ENCODE results near the gene ABL2.

ABL2 gene

DNA sequence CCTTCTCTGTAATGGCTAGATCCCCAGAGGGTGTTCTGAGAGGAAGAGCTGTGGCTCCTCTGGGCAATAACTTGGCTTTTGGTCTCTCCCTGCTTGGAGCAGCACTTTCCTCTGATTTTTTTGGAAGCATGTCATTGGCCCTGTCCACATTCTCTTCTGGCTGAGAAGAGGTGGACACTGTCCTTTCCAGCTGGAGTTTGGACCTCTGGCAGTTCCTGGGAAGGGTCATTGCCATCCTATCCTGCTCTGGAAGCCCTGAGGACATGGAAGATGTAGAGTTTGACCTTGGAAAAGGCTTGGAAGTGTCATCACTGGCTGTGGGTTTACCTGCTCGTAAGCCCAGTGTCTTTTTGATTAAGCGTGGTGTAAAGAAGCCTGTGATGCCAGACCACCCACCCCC lies 120.8 kb downstream of the ABL2 start:
- Histone ChIP-seq H3K9ac (ENCODE audit: low read length) (no peak overlapping the region), H3K4me1 (ENCODE audit: control insufficient read depth, insufficient read depth, low read depth, low read length) (peaks cover 2% of the 10 kb centered on the region), H2BK5ac (ENCODE audit: low read depth, low read length, poor library complexity, severe bottlenecking) (no peak overlapping the region), H3K4me3 (ENCODE audit: insufficient read depth in 1 of 2, low read depth in 1 of 2, low read length in 2 of 2) (no peak overlapping the region), H3K27me3 (ENCODE audit: control insufficient read depth in 1 of 2, insufficient read depth in 1 of 2, low read length in 2 of 2) (no peaks in the 10 kb centered on the region), H2BK15ac (ENCODE audit: low read depth, poor library complexity, severe bottlenecking) (no peak overlapping the region), H3K18ac (ENCODE audit: low read depth in 1 of 2, low read length in 2 of 2) (no peak overlapping the region), H3K4me2 (ENCODE audit: low read length, poor library complexity, severe bottlenecking) (no peak overlapping the region), H3K79me1 (replicated peaks; ENCODE audit: low read length, poor library complexity, severe bottlenecking) (peaks cover 41% of the 10 kb centered on the region), H3K4ac (ENCODE audit: low read depth in 1 of 2, low read length in 2 of 2) (no peak overlapping the region), H2BK120ac (ENCODE audit: low read depth, low read length) (no peak overlapping the region), H2AK5ac (ENCODE audit: low read length, severe bottlenecking) (no peak overlapping the region), H2AFZ (ENCODE audit: low read depth, low read length) (no peak overlapping the region), H3K9me3 (ENCODE audit: control insufficient read depth, low read length) (no peaks in the 10 kb centered on the region), H3K14ac (ENCODE audit: low read length in 2 of 2) (no peak overlapping the region), H4K91ac (ENCODE audit: low read length) (no peak overlapping the region), H4K8ac (ENCODE audit: low read length) (no peak overlapping the region), H3K23ac (ENCODE audit: low read length in 2 of 2) (no peak overlapping the region), H3K36me3 (ENCODE audit: control insufficient read depth in 1 of 2, insufficient read depth in 2 of 2, low read depth in 1 of 2, low read length in 2 of 2) (peaks cover 55 to 95% of the 10 kb centered on the region in 2 experiments), H2BK12ac (ENCODE audit: low read length in 2 of 2) (no peak overlapping the region), H3K27ac (ENCODE audit: low read length, poor library complexity, severe bottlenecking) (no peak overlapping the region)
- 100% methylated on average over 2 of the region's 2 CpGs for WGBS
- no peak for DNase-seq

DNA sequence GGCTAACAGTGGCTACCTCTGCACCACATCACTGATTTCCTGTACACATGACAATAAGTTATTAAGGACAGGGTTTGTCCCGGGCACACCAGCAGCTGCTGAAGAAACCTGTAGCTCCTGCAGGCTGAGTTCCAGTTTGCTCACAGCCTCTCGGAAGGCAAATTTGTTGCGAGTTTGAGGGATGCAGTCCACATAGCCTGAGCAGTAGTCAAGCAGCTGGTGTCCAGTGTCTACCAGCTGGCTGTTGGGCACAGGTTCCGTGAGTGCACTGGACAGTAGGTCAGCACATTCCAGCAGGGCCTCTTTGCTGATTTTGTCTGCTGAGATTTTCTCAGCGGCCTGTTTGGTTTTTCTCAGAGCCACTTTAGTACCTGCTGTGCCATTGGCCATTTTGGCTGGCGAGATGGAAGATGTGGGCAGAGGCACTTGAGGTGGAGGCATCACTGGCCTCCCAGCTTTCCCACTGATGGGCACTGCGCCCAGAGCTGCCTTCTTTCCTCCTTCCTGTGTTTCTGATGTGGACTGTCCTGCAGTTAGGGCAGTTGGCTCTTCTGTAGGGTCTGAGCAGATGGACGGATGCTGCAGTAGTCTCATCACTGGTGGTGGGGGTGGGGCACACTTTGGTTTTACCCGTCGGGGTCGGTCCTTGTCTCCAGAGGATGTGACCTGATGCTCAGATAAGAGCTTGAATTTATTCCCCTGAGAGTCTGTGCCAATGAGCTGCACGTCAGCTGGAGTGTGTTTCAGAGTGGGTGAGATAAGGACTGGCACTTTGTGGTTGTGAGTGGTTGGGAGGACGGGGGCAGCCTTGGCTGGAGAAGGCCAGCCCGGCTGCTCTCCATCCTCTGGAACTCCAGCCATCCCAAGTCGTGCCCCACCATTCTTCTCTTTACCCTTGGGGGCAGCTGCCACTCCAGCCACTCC lies 121.5 kb downstream of the ABL2 start:
- H4K8ac ChIP-seq (ENCODE audit: low read length) = peak overlapping the region; percentile 72
- no peak overlapping the region for H3K27ac ChIP-seq (ENCODE audit: low read length, poor library complexity, severe bottlenecking)
- no peak overlapping the region for H3K4me3 ChIP-seq (ENCODE audit: insufficient read depth in 1 of 2, low read depth in 1 of 2, low read length in 2 of 2)
- no peak overlapping the region for H2AFZ ChIP-seq (ENCODE audit: low read depth, low read length)
- peaks cover 53 to 97% of the 10 kb centered on the region in 2 experiments for H3K36me3 ChIP-seq (ENCODE audit: control insufficient read depth in 1 of 2, insufficient read depth in 2 of 2, low read depth in 1 of 2, low read length in 2 of 2)
- DNase-seq = no peak
- H3K18ac ChIP-seq (ENCODE audit: low read depth in 1 of 2, low read length in 2 of 2) = no peak overlapping the region
- H2BK15ac ChIP-seq (ENCODE audit: low read depth, poor library complexity, severe bottlenecking) = no peak overlapping the region
- no peak overlapping the region for H4K91ac ChIP-seq (ENCODE audit: low read length)
- H2BK120ac ChIP-seq (ENCODE audit: low read depth, low read length) = no peak overlapping the region
- peaks cover 2% of the 10 kb centered on the region for H3K4me1 ChIP-seq (ENCODE audit: control insufficient read depth, insufficient read depth, low read depth, low read length)
- H3K4me2 ChIP-seq (ENCODE audit: low read length, poor library complexity, severe bottlenecking) = no peak overlapping the region
- H3K27me3 ChIP-seq (ENCODE audit: control insufficient read depth in 1 of 2, insufficient read depth in 1 of 2, low read length in 2 of 2) = no peaks in the 10 kb centered on the region
- H2AK5ac ChIP-seq (ENCODE audit: low read length, severe bottlenecking) = no peak overlapping the region
- peaks cover 43% of the 10 kb centered on the region for H3K79me1 ChIP-seq (replicated peaks; ENCODE audit: low read length, poor library complexity, severe bottlenecking)
- no peaks in the 10 kb centered on the region for H3K9me3 ChIP-seq (ENCODE audit: control insufficient read depth, low read length)
- WGBS = 92% methylated on average over 12 of the region's 15 CpGs
- H3K4ac ChIP-seq (ENCODE audit: low read depth in 1 of 2, low read length in 2 of 2) = no peak overlapping the region
- no peak overlapping the region for H3K23ac ChIP-seq (ENCODE audit: low read length in 2 of 2)
- peak overlapping the region; percentile 55 for H3K9ac ChIP-seq (ENCODE audit: low read length)
- no peak overlapping the region for H2BK5ac ChIP-seq (ENCODE audit: low read depth, low read length, poor library complexity, severe bottlenecking)
- no peak overlapping the region for H3K14ac ChIP-seq (ENCODE audit: low read length in 2 of 2)
- no peak overlapping the region for H2BK12ac ChIP-seq (ENCODE audit: low read length in 2 of 2)

DNA sequence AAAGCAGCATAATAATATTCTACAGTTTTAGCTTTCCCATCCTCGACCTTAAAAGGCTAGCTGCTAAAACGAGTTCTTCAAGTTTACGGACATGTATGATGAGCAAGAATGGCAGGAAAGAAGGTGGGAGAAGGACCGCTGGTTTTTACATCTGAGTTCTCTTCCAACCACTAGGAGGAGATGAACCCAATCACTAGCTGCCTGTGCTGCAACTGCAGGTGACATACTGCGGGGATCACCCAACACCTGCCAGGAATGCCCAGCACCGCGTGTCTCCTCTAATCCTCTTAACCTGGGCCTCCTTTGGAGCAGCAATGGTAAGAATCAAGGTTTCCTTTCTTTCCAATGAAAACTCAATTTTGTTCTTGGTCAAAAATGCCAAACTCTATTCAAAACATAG lies 124.1 kb downstream of the ABL2 start:
- Histone ChIP-seq H3K4me1 (ENCODE audit: control insufficient read depth, insufficient read depth, low read depth, low read length) (peaks cover 2% of the 10 kb centered on the region), H4K8ac (ENCODE audit: low read length) (no peak overlapping the region), H2BK15ac (ENCODE audit: low read depth, poor library complexity, severe bottlenecking) (no peak overlapping the region), H3K23ac (ENCODE audit: low read length in 2 of 2) (no peak overlapping the region), H2BK12ac (ENCODE audit: low read length in 2 of 2) (no peak overlapping the region), H4K91ac (ENCODE audit: low read length) (no peak overlapping the region), H3K9me3 (ENCODE audit: control insufficient read depth, low read length) (no peaks in the 10 kb centered on the region), H3K18ac (ENCODE audit: low read depth in 1 of 2, low read length in 2 of 2) (no peak overlapping the region), H3K4ac (ENCODE audit: low read depth in 1 of 2, low read length in 2 of 2) (no peak overlapping the region), H3K4me2 (ENCODE audit: low read length, poor library complexity, severe bottlenecking) (no peak overlapping the region), H3K27ac (ENCODE audit: low read length, poor library complexity, severe bottlenecking) (no peak overlapping the region), H3K79me1 (replicated peaks; ENCODE audit: low read length, poor library complexity, severe bottlenecking) (peaks cover 46% of the 10 kb centered on the region), H3K4me3 (ENCODE audit: insufficient read depth in 1 of 2, low read depth in 1 of 2, low read length in 2 of 2) (no peak overlapping the region), H3K9ac (ENCODE audit: low read length) (no peak overlapping the region), H3K27me3 (ENCODE audit: control insufficient read depth in 1 of 2, insufficient read depth in 1 of 2, low read length in 2 of 2) (no peaks in the 10 kb centered on the region), H3K14ac (ENCODE audit: low read length in 2 of 2) (no peak overlapping the region), H3K36me3 (ENCODE audit: control insufficient read depth in 1 of 2, insufficient read depth in 2 of 2, low read depth in 1 of 2, low read length in 2 of 2) (peaks cover 48 to 88% of the 10 kb centered on the region in 2 experiments), H2AFZ (ENCODE audit: low read depth, low read length) (no peak overlapping the region), H2BK120ac (ENCODE audit: low read depth, low read length) (no peak overlapping the region), H2AK5ac (ENCODE audit: low read length, severe bottlenecking) (no peak overlapping the region), H2BK5ac (ENCODE audit: low read depth, low read length, poor library complexity, severe bottlenecking) (no peak overlapping the region)
- WGBS = 69% methylated on average over 7 of the region's 7 CpGs
- peak; percentile 38 for DNase-seq

DNA sequence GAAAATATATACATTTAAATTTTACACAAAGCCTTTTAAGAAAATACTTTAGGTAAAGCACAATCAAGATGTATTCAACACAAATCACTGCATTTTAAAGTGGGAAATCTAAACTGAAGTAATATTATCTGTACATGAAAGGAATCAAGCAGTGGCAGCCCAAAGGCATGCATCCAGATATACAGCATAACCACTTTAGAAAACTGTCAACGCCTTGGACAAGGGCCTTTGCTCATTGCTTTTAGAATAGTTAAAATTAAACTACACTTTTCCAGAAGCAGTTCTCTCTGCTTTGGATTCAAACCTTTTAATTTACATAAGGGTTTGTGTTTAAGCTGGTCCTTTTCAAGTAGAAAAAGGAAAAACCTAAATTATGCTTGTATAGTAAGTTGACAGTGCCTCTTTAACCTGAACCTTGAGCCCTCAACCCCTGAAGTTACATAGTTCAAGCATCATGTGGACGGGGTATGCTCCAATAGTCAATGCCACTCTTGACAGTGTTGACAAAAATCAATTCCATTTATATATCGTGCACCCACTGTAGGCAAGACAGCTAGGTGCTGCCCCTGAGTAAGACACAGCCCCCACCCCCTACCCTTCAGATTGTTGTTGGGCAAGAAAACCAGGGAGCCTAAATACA lies 124.7 kb downstream of the ABL2 start:
- H3K27ac ChIP-seq (ENCODE audit: low read length, poor library complexity, severe bottlenecking) = no peak overlapping the region
- no peak overlapping the region for H2BK120ac ChIP-seq (ENCODE audit: low read depth, low read length)
- WGBS = 96% methylated on average over 3 of the region's 3 CpGs

More for the DNA sequence above, 124.7 kb downstream of the ABL2 start:
- peaks cover 47% of the 10 kb centered on the region for H3K79me1 ChIP-seq (replicated peaks; ENCODE audit: low read length, poor library complexity, severe bottlenecking)
- H4K91ac ChIP-seq (ENCODE audit: low read length) = no peak overlapping the region
- peaks cover 2% of the 10 kb centered on the region for H3K4me1 ChIP-seq (ENCODE audit: control insufficient read depth, insufficient read depth, low read depth, low read length)
- no peaks in the 10 kb centered on the region for H3K27me3 ChIP-seq (ENCODE audit: control insufficient read depth in 1 of 2, insufficient read depth in 1 of 2, low read length in 2 of 2)
- no peak overlapping the region for H4K8ac ChIP-seq (ENCODE audit: low read length)
- H3K23ac ChIP-seq (ENCODE audit: low read length in 2 of 2) = no peak overlapping the region
- H3K4me3 ChIP-seq (ENCODE audit: insufficient read depth in 1 of 2, low read depth in 1 of 2, low read length in 2 of 2) = no peak overlapping the region
- H2BK15ac ChIP-seq (ENCODE audit: low read depth, poor library complexity, severe bottlenecking) = no peak overlapping the region
- peaks cover 41 to 88% of the 10 kb centered on the region in 2 experiments for H3K36me3 ChIP-seq (ENCODE audit: control insufficient read depth in 1 of 2, insufficient read depth in 2 of 2, low read depth in 1 of 2, low read length in 2 of 2)
- no peak overlapping the region for H3K4ac ChIP-seq (ENCODE audit: low read depth in 1 of 2, low read length in 2 of 2)
- H3K14ac ChIP-seq (ENCODE audit: low read length in 2 of 2) = no peak overlapping the region
- no peak overlapping the region for H3K9ac ChIP-seq (ENCODE audit: low read length)
- no peak overlapping the region for H2AFZ ChIP-seq (ENCODE audit: low read depth, low read length)
- H2BK5ac ChIP-seq (ENCODE audit: low read depth, low read length, poor library complexity, severe bottlenecking) = no peak overlapping the region
- H3K4me2 ChIP-seq (ENCODE audit: low read length, poor library complexity, severe bottlenecking) = no peak overlapping the region
- H3K9me3 ChIP-seq (ENCODE audit: control insufficient read depth, low read length) = no peaks in the 10 kb centered on the region
- no peak overlapping the region for H2AK5ac ChIP-seq (ENCODE audit: low read length, severe bottlenecking)
- H3K18ac ChIP-seq (ENCODE audit: low read depth in 1 of 2, low read length in 2 of 2) = no peak overlapping the region
- no peak overlapping the region for H2BK12ac ChIP-seq (ENCODE audit: low read length in 2 of 2)
- no peak for DNase-seq
